GM12878 (cell line): ENCODE measurements around the gene NRP2. TPM values are rescaled to one million over a fixed set of nuclear protein-coding genes. Genes with fewer than 3 reads are reported as not detected.

Experiments used
- ATAC-seq: fragments of 200-7000 bp; cut with Tn5 transposase; 3 replicates; pipeline ENCODE4 v1.9.1; 2020; ENCODE audit warnings: mild to moderate bottlenecking, moderate library complexity
- BruUV-seq: library from RNA; stranded (reverse); fragments of 400-500 nt; replicated peaks from 2 replicates; lab custom pipeline; 2021; lab: Mats Ljungman, UMichigan
- CTCF ChIA-PET: fragments of 300-600 bp; sonication (Branson Sonifier 250); formaldehyde crosslinking; extraction: SDS; loops from one replicate; lab custom pipeline; 2021; ENCODE audit warnings: inconsistent platforms; lab: Yijun Ruan, JAX
- POLR2A ChIA-PET: fragments of 350-600 bp; formaldehyde crosslinking; extraction: SDS; loops from one replicate; lab custom pipeline; 2021; ENCODE audit warnings: inconsistent platforms; lab: Charles Lee
- RAD21 ChIA-PET: fragments of 300-600 bp; sonication (Branson Sonifier 250); formaldehyde crosslinking; loops from one replicate; lab custom pipeline; 2023; ENCODE audit warnings: antibody characterized with exemption; ENCODE audit not compliant: unreplicated experiment; lab: Charles Lee
- SMC1A ChIA-PET: fragments of 300-600 bp; sonication (Branson Sonifier 250); formaldehyde crosslinking; loops from one replicate; lab custom pipeline; 2023; ENCODE audit not compliant: unreplicated experiment, uncharacterized antibody; lab: Charles Lee
- DNase-seq: peaks from one replicate; pipeline ENCODE4 v3.0.0-alpha.2; 2011; ENCODE audit warnings: low read depth, low spot score
- FAIRE-seq: peaks from 3 replicates; lab custom pipeline; 2011; peaks lifted over from hg19 to GRCh38; lab: Jason Lieb, UNC
- H2AFZ ChIP-seq: 2 replicates; pipeline ENCODE4 v1.6.0; 2011; ENCODE audit warnings: low read depth, low read length, control low read depth; ENCODE audit not compliant: control insufficient read depth
- H3K27ac ChIP-seq: 2 replicates; pipeline ENCODE4 v1.5.1; 2011; ENCODE audit warnings: control low read depth; ENCODE audit not compliant: control insufficient read depth, insufficient read depth
- H3K27me3 ChIP-seq, 2 experiments: replicated peaks in 1 of 2; 2 replicates each; pipeline versions ENCODE4 v1.6.0 to v1.6.1; 2011; ENCODE audit warnings: low read length in 1 of 2; ENCODE audit not compliant: control insufficient read depth in 2 of 2, insufficient read depth in 2 of 2
- H3K36me3 ChIP-seq, 2 experiments: 2 replicates each; pipeline ENCODE4 v1.5.1; 2011; ENCODE audit warnings: low read length in 1 of 2; ENCODE audit not compliant: control insufficient read depth in 2 of 2, insufficient read depth in 2 of 2
- H3K4me1 ChIP-seq: 2 replicates; pipeline ENCODE4 v1.6.1; 2011; ENCODE audit warnings: mild to moderate bottlenecking, low read length, moderate library complexity, mixed read lengths; ENCODE audit not compliant: control insufficient read depth, insufficient read depth
- H3K4me2 ChIP-seq: 2 replicates; pipeline ENCODE4 v1.6.0; 2011; ENCODE audit warnings: control low read depth; ENCODE audit not compliant: control insufficient read depth, insufficient read depth
- H3K4me3 ChIP-seq: fragments of 200-600 bp; sonication (generic); 2 replicates; pipeline ENCODE4 v1.5.1; 2016
- H3K79me2 ChIP-seq: 2 replicates; pipeline ENCODE4 v1.6.0; 2011; ENCODE audit warnings: low read length; ENCODE audit not compliant: control insufficient read depth, insufficient read depth
- H3K9ac ChIP-seq: 2 replicates; pipeline ENCODE4 v1.8.0; 2011; ENCODE audit warnings: low read length, control low read depth, mixed read lengths; ENCODE audit not compliant: control insufficient read depth, insufficient read depth
- H3K9me3 ChIP-seq: replicated peaks from 3 replicates; pipeline ENCODE4 v1.5.1; 2011; ENCODE audit warnings: mild to moderate bottlenecking, low read length; ENCODE audit not compliant: control insufficient read depth, insufficient read depth
- H4K20me1 ChIP-seq: 2 replicates; pipeline ENCODE4 v1.6.0; 2011; ENCODE audit not compliant: control insufficient read depth, insufficient read depth
- BCLAF1 ChIP-seq: fragments of 450-650 bp; IDR thresholded peaks from 2 replicates; pipeline ENCODE4 v1.6.1; 2017; ENCODE audit warnings: antibody characterized with exemption, mild to moderate bottlenecking, moderate library complexity
- E2F8 ChIP-seq: fragments of 450-650 bp; IDR thresholded peaks from 2 replicates; pipeline ENCODE4 v1.6.1; 2018; ENCODE audit warnings: mild to moderate bottlenecking, low read depth, moderate library complexity; ENCODE audit not compliant: partially characterized antibody
- FOS ChIP-seq: IDR thresholded peaks from 3 replicates; pipeline ENCODE4 v1.6.1; 2011; ENCODE audit warnings: borderline replicate concordance; ENCODE audit not compliant: insufficient read length; ENCODE audit errors: extremely low read depth
- GABPA ChIP-seq: IDR thresholded peaks from 2 replicates; pipeline ENCODE4 v1.6.1; 2014; ENCODE audit warnings: antibody characterized with exemption, low read depth, mild to moderate bottlenecking, inconsistent platforms
- HDGF ChIP-seq: fragments of 450-650 bp; IDR thresholded peaks from 2 replicates; pipeline ENCODE4 v1.6.1; 2016; ENCODE audit warnings: antibody characterized with exemption
- IRF4 ChIP-seq: IDR thresholded peaks from 2 replicates; pipeline ENCODE4 v1.6.1; 2011; ENCODE audit warnings: low read depth, low read length
- MTA2 ChIP-seq: fragments of 450-650 bp; IDR thresholded peaks from 2 replicates; pipeline ENCODE4 v1.6.1; 2016; ENCODE audit warnings: low read depth, mild to moderate bottlenecking, moderate library complexity
- NR2C2 ChIP-seq: IDR thresholded peaks from 2 replicates; pipeline ENCODE4 v1.6.1; 2011; ENCODE audit warnings: borderline replicate concordance, low read depth; ENCODE audit not compliant: control insufficient read depth, insufficient read length
- RAD51 ChIP-seq: fragments of 450-650 bp; IDR thresholded peaks from 2 replicates; pipeline ENCODE4 v1.6.1; 2016; ENCODE audit warnings: moderate library complexity, mild to moderate bottlenecking, inconsistent platforms
- SKIL ChIP-seq: fragments of 450-650 bp; IDR thresholded peaks from 2 replicates; pipeline ENCODE4 v1.6.1; 2017; ENCODE audit warnings: mild to moderate bottlenecking, low read depth, inconsistent platforms; ENCODE audit not compliant: poor library complexity, severe bottlenecking
- ZNF622 ChIP-seq: fragments of 450-650 bp; IDR thresholded peaks from 2 replicates; pipeline ENCODE4 v1.6.1; 2017; ENCODE audit warnings: mild to moderate bottlenecking, inconsistent platforms
- WGBS: methylation state at CpG from one replicate; pipeline ENCODE4 v1.1.6; 2016; ENCODE audit warnings: low lambda C conversion rate; ENCODE audit not compliant: insufficient replicate concordance, insufficient coverage; ENCODE audit errors: missing lambda C conversion rate; 5-methylcytosine and 5-hydroxymethylcytosine counted together
- in situ Hi-C: fragments of 300-500 bp; cut with MboI; formaldehyde crosslinking; loops from 9 replicates; pipeline ENCODE4 v1.14.3; 2018; ENCODE audit warnings: mixed read lengths
- intact Hi-C: fragments of 100-400 bp; cut with micrococcal nuclease; formaldehyde crosslinking; loops from one replicate; pipeline ENCODE4 v1.14.2; 2022; ENCODE audit not compliant: unreplicated experiment
- polyA plus RNA-seq, 11 experiments: library from polyadenylated mRNA; depleted of rRNA in 4 of 11; unstranded in 6 of 11; stranded (reverse) in 5 of 11; fragments of >200 nt; fragmentation: Nextera tagmentation in 4 of 11; fragmentation: Illumina TruSeq in 1 of 11; extraction: Ambion mirVana in 4 of 11; extraction: Trizol in 1 of 11; gene quantifications; 1 replicate in 1 of 11; 2 replicates in 10 of 11; pipeline versions ENCODE4 v1.2.1 to v1.2.3, GENCODE V29; 2011 to 2016; ENCODE audit warnings: inconsistent platforms in 2 of 11, missing spikeins in 2 of 11, low read depth in 1 of 11
- total RNA-seq, 4 experiments: library from RNA; depleted of rRNA in 3 of 4; stranded (reverse); fragments of >200 nt in 3 of 4; fragmentation: Illumina TruSeq in 1 of 4; extraction: Trizol in 1 of 4; gene quantifications; 2 replicates each; pipeline versions ENCODE4 v1.2.1 to v1.2.3, GENCODE V29; 2013 to 2021

Gene NRP2
- total and polyA plus RNA-seq, 10 of the 15 experiments (the other 5 are each of a cell fraction or from before 2014, with no cell fraction given), result 0.06 to 1.2 (median 0.46) TPM

GRCh38 chr2:205703471-205704126 is 21.3 kb downstream of the NRP2 start:
- WGBS, result 89% methylated on average over 8 of the region's 8 CpGs
- no peak for ATAC-seq
- Histone ChIP-seq H3K4me2 (no peak overlapping the region), H3K36me3 (no peaks in the 10 kb centered on the region), H3K9ac (no peak overlapping the region), H3K27me3 (no peaks in the 10 kb centered on the region), H3K4me3 (no peak overlapping the region), H3K4me1 (peaks cover 53% of the 10 kb centered on the region)
- no peak for TF ChIP-seq ZNF622
- no peak for TF ChIP-seq SKIL
- no peak for TF ChIP-seq E2F8
- no peak for TF ChIP-seq IRF4
- no peak for TF ChIP-seq RAD51
- TF ChIP-seq FOS, result no peak
- TF ChIP-seq NR2C2, result no peak
- TF ChIP-seq HDGF, result no peak
- no peak for TF ChIP-seq GABPA
- no peak for TF ChIP-seq MTA2
- no peak for TF ChIP-seq BCLAF1
- TF ChIP-seq, all 136 proteins: peak for 0
- ChIA-PET CTCF (interaction anchor here (1.0 kb wide), 1 partner anchor 18 kb away, joined by 6 read pairs; no protein-coding TSS in a partner anchor), SMC1A (interaction anchor here (1.0 to 5.9 kb wide), 2 partner anchors 8 to 10 kb away, joined by 4 to 50 read pairs; no protein-coding TSS in a partner anchor), RAD21 (no interaction called here), POLR2A (interaction anchor here (0.8 to 2.0 kb wide), 2 partner anchors 9 to 11 kb away, joined by 3 to 7 read pairs; no protein-coding TSS in a partner anchor)
- no peak overlapping the region for H3K27ac ChIP-seq
- intact Hi-C loops, result no loop called here
- in situ Hi-C loops, result loop anchor here (25.0 kb wide), 1 partner anchor 1634 kb away; no protein-coding TSS in a partner anchor
- no peak for DNase-seq
- no peaks in the 10 kb centered on the region for H4K20me1 ChIP-seq
- BruUV-seq, result no TSS peak
- no peak overlapping the region for H2AFZ ChIP-seq
- no peaks in the 10 kb centered on the region for H3K9me3 ChIP-seq
- FAIRE-seq, result no peak
- H3K79me2 ChIP-seq, result no peaks in the 10 kb centered on the region
